ENCODE data around the gene TECTB. TPM values are rescaled to one million over a fixed set of nuclear protein-coding genes. Genes with fewer than 3 reads are reported as not detected.

TECTB gene
- total RNA-seq, 1 experiment from 2014 or later, result not detected

DNA sequence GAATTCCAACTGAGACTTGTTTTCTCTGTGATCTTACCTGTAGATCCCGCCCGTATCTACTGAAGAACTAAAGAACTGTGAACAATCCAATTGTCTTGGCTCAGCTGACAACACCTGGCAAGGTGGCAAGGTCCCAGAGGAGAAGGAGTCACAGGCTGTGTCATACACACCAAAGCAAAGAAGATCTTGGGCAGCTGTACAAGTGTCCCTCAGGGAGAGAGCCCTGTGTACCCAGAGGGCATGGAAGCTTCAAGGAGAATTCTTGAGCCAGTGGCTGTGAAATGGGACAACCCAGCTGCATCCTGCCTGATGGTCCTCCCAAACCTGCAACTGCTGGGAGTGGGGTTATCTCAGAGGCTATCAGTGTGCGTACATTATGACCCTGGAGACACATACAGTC is 46.7 kb upstream of the TECTB start:
- intact Hi-C loops (cut with micrococcal nuclease), result no loop called here
- DNase-seq, result no peak
- no peak overlapping the region for H3K9ac ChIP-seq (ENCODE audit: low read length)
- H3F3A ChIP-seq (ENCODE audit: low read length, unreplicated experiment), result no peaks in the 10 kb centered on the region
- H2AFZ ChIP-seq (ENCODE audit: low read length), result no peak overlapping the region
- no peak overlapping the region for H3K4me3 ChIP-seq (ENCODE audit: low read length)
- H3K79me2 ChIP-seq (ENCODE audit: low read length), result no peaks in the 10 kb centered on the region
- no peak overlapping the region for H3K4me2 ChIP-seq (ENCODE audit: low read length)
- no peaks in the 10 kb centered on the region for H4K20me1 ChIP-seq (ENCODE audit: low read length)
- ChIA-PET CTCF (no interaction called here), POLR2A (ENCODE audit: unreplicated experiment) (no interaction called here)
- H3K4me1 ChIP-seq (ENCODE audit: insufficient read depth, low read length), result no peaks in the 10 kb centered on the region
- TF ChIP-seq EZH2 (IDR thresholded peaks at IDR 0.05; ENCODE audit: low read length, unreplicated experiment), result no peak
- no peaks in the 10 kb centered on the region for H3K27me3 ChIP-seq (ENCODE audit: low read length)
- H3K36me3 ChIP-seq (ENCODE audit: low read depth, low read length), result no peaks in the 10 kb centered on the region
- H3K9me3 ChIP-seq (ENCODE audit: low read length), result no peaks in the 10 kb centered on the region
- no peak overlapping the region for H3K27ac ChIP-seq (ENCODE audit: low read length)
- ATAC-seq, result no peak
- BruUV-seq (replicated peaks), result no TSS peak
- H3K9me2 ChIP-seq (replicated peaks; ENCODE audit: low read length), result no peaks in the 10 kb centered on the region

GRCh38 chr10:112239347-112239746 is 43.9 kb upstream of the TECTB start:
- Histone ChIP-seq H3K36me3 (ENCODE audit: low read depth, low read length) (no peaks in the 10 kb centered on the region), H3K9me3 (ENCODE audit: low read length) (no peaks in the 10 kb centered on the region), H3K4me3 (ENCODE audit: low read length) (no peak overlapping the region), H3K79me2 (ENCODE audit: low read length) (no peaks in the 10 kb centered on the region), H3F3A (ENCODE audit: low read length, unreplicated experiment) (no peaks in the 10 kb centered on the region), H3K27ac (ENCODE audit: low read length) (no peak overlapping the region), H3K9me2 (replicated peaks; ENCODE audit: low read length) (no peaks in the 10 kb centered on the region), H3K4me1 (ENCODE audit: insufficient read depth, low read length) (no peaks in the 10 kb centered on the region), H3K27me3 (ENCODE audit: low read length) (no peaks in the 10 kb centered on the region), H3K9ac (ENCODE audit: low read length) (no peak overlapping the region), H2AFZ (ENCODE audit: low read length) (no peak overlapping the region), H4K20me1 (ENCODE audit: low read length) (no peaks in the 10 kb centered on the region), H3K4me2 (ENCODE audit: low read length) (no peak overlapping the region)
- CTCF ChIA-PET, result no interaction called here
- ATAC-seq (no peak), DNase-seq (no peak)
- POLR2A ChIA-PET (ENCODE audit: unreplicated experiment), result no interaction called here
- intact Hi-C loops (cut with micrococcal nuclease), result no loop called here
- no TSS peak for BruUV-seq (replicated peaks)
- TF ChIP-seq EZH2phosphoT487 (IDR thresholded peaks at IDR 0.05; ENCODE audit: borderline replicate concordance, low read length), result no peak
- TF ChIP-seq, protein P1, sequence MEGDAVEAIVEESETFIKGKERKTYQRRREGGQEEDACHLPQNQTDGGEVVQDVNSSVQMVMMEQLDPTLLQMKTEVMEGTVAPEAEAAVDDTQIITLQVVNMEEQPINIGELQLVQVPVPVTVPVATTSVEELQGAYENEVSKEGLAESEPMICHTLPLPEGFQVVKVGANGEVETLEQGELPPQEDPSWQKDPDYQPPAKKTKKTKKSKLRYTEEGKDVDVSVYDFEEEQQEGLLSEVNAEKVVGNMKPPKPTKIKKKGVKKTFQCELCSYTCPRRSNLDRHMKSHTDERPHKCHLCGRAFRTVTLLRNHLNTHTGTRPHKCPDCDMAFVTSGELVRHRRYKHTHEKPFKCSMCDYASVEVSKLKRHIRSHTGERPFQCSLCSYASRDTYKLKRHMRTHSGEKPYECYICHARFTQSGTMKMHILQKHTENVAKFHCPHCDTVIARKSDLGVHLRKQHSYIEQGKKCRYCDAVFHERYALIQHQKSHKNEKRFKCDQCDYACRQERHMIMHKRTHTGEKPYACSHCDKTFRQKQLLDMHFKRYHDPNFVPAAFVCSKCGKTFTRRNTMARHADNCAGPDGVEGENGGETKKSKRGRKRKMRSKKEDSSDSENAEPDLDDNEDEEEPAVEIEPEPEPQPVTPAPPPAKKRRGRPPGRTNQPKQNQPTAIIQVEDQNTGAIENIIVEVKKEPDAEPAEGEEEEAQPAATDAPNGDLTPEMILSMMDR (conservative IDR thresholded peaks at IDR 0.05; ENCODE audit: low read depth, low read length), result no peak
- no peak for TF ChIP-seq EZH2 (IDR thresholded peaks at IDR 0.05; ENCODE audit: low read length, unreplicated experiment)

- TF ChIP-seq, protein P1 (conservative IDR thresholded peaks at IDR 0.05; ENCODE audit: low read depth, low read length), result no peak
- TF ChIP-seq EZH2phosphoT487 (IDR thresholded peaks at IDR 0.05; ENCODE audit: borderline replicate concordance, low read length) (no peak), EZH2 (IDR thresholded peaks at IDR 0.05; ENCODE audit: low read length, unreplicated experiment) (no peak)
- Histone ChIP-seq H3K27ac (ENCODE audit: low read length) (no peak overlapping the region), H3F3A (ENCODE audit: low read length, unreplicated experiment) (no peaks in the 10 kb centered on the region), H3K4me1 (ENCODE audit: insufficient read depth, low read length) (no peaks in the 10 kb centered on the region), H2AFZ (ENCODE audit: low read length) (no peak overlapping the region), H3K27me3 (ENCODE audit: low read length) (no peaks in the 10 kb centered on the region), H3K9me2 (replicated peaks; ENCODE audit: low read length) (no peaks in the 10 kb centered on the region), H3K9me3 (ENCODE audit: low read length) (no peaks in the 10 kb centered on the region), H3K79me2 (ENCODE audit: low read length) (no peaks in the 10 kb centered on the region), H3K4me3 (ENCODE audit: low read length) (no peak overlapping the region), H3K36me3 (ENCODE audit: low read depth, low read length) (no peaks in the 10 kb centered on the region), H3K4me2 (ENCODE audit: low read length) (no peak overlapping the region), H4K20me1 (ENCODE audit: low read length) (no peaks in the 10 kb centered on the region), H3K9ac (ENCODE audit: low read length) (no peak overlapping the region)
- intact Hi-C loops (cut with micrococcal nuclease), result no loop called here
- ATAC-seq, result no peak
- no TSS peak for BruUV-seq (replicated peaks)
- CTCF ChIA-PET, result no interaction called here
- DNase-seq, result no peak
- POLR2A ChIA-PET (ENCODE audit: unreplicated experiment), result no interaction called here
Observed at GRCh38 chr10:112240441-112240840, 42.8 kb upstream of the TECTB start.

Data from PC-3 (cell line).